GM18861 (cell line): ENCODE data around the gene PRKAG2.

ENCODE experiments used
- ATAC-seq: cut with Tn5 transposase; IDR thresholded peaks from one replicate; pipeline ENCODE4 v1.9.1; 2021; ENCODE audit not compliant: unreplicated experiment

Gene PRKAG2

DNA sequence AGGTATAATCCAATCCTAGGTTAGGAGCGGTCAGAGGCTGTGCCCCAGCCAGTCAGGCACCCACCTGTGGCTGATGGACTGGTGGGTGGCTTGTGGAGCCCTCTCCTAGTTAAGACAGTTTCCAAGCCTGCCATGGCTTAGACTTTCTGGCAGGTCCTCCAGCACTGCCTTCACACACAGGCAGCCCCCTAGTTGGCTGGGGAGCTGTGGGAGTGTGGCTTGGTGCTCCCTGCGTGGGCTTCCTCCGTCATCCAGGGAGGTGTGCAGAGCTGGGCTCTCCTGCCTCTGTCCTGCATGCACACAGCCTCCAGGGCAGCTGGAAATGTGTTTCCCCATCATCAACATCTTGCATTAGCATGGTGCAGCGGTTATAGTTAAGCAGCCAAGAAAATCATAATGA, 273.0 kb downstream of the PRKAG2 start:
- ATAC-seq: no peak

DNA sequence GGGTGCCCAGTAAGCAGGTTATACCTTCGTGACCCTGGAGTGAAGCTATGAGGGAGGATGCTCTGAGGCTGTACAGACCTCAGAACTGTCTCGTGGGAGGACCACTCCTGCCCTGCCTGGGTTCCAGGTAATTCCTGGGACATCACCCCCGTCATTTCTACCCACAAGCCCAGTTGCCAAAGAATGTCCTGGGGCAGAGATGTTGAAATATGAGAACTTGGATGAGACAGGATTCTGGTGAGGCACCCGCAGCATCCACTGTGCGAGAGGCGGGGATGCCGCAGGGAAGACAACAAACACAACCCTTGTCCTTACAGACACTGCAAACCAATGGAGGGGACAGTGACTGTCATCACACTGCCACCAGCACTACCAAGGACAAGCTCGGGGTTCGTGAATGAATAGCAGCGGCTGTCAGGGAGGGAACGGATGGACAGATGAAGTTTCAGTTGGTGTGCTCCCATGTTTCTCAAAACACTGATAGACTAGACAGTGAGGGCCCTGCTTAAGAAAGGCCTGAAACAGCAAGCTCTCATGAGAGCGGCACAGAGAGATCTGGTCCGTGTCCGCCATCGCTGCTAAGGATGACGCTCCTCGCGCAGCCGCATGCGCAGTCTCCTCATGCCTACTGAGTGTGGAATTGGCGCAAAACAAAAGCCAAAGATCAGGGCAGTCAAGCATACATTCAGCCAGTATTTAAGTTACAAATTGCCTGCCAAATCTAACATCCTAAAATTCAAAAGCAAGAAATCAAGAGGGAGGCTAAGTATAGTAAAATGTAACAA, 275.2 kb downstream of the PRKAG2 start:
- ATAC-seq: no peak

DNA sequence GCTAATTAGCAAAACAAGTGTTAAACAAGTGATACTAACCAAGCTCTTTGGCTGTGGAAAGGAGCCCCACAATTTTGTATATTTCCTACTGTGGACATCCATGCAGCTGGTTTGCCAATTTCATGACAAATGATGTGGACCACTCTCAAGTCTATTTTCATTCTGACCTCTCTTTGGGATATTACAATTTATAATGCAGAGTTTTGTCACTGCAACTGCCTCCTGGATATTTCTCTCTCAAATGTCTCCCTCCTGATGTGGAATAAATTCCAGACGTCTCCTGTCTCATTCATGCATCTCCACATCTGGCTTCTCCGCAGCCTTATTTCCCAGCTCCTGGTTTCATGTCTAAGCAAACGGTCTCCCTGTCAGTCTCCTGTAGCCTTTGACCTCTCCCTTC, 276.6 kb downstream of the PRKAG2 start:
- no peak for ATAC-seq

DNA sequence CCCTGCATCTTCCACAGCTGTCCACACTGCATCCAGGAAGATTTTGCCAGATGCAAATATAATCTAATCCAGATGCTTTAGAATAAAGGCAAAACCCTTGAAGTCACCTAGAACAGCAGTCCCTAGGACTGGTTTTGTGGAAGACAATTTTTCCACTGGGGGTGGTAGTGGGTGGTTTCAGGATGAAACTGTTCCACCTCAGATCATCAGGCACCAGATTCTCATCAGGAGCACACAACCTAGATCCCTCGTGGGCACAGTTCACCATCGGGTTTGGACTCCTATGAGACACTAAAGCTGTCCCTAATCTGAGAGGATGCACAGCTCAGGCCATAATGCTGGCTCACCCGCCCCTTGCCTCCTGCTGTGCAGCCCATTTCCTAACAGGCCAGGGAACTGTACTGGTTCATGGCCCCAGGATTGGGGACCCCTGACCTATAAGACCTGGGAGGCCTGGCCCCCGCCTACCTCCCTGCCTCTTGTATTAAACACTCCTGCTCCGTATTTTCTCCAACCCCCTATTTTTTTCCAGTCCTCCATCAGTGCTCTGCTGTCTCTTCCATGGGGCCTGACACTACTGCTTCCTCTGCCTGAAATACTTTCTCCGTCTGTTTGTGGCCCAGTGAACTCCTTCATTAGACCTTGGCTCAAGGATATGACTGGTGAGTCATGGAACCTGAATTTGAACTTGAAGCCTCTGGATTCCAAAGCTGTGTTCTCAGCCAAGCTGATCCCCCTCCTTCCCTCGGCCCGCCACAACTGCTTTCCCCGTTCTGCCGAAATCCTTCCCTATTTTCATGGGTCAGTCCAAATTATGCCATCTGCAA, 277.3 kb downstream of the PRKAG2 start:
- ATAC-seq: no peak

DNA sequence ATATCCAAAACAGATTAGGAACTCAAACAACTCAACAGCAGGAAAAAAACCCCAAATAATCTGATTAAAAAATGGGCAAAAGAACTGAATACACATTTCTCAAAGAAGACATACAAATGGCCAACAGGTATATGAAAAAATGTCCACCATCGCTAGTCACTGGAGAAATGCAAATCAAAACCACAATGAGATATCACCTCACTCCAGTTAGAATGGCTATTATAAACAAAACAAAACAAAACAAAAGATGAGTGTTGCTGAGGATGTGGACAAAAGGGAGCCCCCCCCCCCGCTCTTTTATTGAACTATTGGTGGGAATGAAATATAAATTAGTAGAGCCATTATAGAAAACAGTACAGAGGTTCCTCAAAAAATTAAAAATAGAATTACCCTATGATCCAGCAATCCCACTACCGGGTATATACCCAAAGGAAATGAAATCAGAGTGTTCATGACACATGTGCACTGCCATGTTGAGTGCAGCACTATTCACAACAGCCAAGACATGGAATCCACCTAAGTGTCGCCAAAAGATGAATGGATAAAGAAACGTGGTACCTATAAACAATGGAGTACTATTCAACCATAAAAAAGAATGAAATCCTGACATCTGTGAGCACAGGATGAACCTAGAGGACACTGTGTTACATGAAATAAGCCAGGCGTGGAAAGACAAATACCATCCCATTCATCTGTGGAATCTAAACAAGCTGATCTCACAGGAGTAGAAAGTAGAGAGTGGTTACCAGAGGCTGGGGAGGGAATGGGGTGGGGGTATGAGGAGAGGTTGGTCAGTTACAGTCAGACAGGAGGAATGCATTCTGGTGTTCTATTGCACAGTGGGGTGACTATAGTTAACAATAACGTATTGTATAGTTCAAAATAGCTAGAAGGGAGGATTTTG, 279.1 kb downstream of the PRKAG2 start:
- ATAC-seq: no peak

DNA sequence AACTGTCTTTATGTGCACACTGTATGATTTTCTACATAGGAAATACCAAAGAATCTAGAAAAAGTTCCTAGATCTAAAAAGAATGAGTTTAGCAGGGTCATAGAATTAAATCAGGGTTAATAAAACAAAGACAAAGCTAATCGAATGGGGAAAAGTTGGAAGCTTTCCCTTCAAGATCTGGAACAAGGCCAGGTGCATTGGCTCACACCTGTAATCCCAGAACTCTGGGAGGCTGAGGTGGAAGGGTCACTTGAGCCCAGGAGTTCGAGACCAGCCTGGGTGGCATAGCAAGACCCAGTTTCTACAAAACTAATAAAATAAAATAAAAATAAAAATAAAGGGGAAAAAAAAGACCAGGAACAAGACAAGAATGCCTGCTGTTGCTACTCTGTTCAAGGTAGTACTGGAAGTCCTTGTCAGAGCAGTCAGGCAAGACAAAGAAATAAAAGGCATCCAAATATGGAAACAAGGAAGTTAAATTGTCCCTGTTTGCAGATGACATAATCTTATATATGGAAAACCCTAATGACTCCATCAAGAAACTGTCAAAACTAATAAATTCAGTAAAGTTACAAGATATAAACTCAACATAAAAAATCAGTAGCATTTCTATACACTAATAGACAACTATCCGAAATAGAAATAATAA, 281.1 kb downstream of the PRKAG2 start:
- no peak for ATAC-seq

DNA sequence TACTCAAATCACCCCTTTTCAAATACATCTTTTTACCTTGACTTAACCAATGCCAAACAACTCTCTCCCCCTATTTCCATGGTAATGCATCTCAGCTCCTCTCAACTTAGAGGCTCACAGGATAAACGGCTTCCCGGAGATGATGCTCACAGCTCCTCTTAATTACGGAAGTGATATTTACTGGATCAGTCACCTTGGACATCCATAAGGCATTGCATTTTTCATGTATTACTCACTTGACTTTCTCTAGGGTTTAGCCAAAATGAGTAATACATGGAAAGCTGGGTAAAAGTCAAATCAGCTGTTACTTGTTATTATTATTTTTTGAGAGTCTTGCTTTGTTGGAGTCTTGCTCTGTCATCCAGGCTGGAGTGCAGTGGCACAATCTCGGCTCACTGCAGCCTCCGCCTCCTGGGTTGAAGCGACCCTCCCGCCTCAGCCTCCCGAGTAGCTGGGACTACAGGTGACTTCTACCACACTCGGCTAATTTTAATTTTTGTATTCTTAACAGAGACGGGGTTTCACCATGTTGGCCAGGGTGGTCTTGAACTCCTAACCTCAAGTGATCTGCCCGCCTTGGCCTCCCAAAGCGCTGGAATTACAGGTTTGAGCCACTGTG, 283.9 kb downstream of the PRKAG2 start:
- ATAC-seq: no peak

DNA sequence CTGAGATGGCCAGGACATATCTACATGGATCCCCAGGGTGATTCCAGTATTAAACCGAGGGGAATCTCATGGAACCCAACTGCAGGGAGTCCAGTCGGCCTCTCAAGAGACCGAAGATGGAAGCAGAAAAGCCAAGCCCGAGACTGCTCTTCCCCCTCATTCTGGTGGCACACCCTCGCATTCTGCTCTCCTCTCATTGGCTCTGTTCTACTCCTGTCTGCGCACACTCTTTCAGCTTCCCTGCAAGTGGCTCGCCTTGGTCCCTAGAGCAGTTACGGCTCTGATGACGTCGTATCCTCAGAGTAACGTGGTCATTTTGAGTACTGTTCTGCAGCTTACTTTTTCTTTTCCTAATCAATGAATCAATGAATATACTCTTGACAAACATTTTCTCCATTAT, 284.6 kb downstream of the PRKAG2 start:
- ATAC-seq: no peak

DNA sequence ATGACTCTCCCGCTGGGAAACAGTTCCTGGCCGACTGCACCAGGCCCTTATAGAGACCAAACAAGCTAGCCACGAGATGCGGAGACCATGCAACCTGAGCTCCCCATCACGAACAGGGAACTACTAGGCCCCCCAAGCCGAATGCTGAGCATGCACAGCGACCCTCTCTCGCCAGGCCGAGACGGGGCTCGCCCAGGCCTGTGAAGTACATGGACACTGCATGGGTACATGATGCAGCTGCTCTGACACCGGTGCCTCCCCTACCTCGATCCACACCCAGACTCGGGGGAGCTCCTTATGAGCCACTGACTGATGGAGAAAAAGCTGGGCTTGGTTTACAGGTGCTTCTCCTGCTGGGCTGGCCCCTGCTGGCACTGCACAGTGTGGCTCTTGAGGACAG, 285.0 kb downstream of the PRKAG2 start:
- ATAC-seq: no peak

DNA sequence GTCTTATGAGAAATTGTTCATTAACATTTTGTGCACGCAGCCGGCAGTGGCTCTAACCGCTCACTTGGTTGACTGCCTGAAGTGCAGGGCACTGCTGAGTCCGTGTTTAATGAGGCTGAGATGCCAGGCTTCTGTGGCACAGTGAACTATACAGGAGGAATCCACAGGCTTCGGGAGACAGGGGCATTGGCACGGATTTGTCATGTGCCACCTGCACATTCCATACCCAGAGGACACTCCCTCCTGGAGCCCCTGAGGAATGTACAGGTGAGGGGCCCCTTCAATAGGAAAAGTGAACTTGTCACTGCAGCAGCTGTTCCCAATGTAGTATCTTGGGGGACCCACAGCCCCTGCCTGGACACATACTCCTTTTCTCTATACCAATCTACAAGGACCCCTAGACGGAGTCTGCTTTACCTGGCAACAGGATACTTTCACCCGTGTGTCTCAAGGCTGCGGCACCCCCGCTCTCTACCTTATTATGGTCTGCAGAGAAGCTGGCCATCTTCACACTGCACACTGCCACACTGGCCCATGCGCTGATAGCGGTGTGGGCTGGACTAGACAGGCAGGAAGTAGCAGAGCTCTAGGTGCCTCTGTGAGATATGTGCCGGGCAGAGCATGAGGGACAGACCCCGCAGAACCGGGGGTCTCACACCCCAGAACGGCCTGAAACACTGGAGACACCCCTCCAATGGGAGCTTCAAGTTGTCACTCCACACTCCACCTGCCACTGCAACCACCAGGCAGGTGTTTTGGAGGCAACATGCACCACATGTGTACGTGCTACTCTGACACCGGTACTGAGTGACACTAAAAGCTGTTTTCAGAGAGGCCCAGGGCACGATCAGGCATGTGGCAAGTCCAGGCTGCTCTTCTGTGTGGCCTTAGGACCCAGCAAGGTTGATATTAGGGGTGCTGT, 285.8 kb downstream of the PRKAG2 start:
- ATAC-seq: no peak

DNA sequence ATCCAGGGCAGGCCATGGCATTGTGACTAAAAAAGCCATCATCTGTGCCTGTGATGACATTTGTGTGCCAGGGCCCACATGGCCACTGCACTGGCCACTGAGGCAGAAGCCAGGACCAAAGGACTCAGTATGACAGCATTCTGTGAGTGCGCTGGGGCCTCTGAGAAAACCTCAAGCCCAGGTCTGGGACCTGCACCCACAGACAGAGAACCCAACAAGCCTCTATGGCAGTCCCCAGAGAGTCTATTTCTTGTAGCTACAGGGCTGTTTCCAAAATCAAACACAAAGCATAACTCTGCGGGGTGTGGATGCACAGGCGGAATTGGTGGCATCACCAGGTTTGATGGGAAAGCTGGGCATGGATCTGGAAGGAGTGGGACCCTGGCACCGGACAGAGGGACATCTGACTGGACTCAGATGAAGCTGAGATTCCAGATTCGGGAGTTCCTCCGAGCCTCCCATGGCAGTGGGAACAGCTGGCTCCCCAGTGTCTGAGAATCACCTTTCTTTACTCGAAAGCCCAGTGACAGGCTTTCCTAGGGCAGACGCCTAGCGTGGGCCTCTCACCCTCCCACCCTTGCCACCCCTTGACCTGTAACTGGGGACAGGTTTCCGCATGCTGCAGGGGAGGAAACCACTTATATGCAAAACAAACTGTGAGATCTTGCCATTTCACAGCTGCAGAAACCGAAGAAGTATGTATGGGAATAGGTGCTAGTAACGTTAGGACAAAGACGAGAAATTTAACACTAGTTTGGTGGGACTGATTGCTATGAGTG, 286.7 kb downstream of the PRKAG2 start:
- ATAC-seq: no peak

DNA sequence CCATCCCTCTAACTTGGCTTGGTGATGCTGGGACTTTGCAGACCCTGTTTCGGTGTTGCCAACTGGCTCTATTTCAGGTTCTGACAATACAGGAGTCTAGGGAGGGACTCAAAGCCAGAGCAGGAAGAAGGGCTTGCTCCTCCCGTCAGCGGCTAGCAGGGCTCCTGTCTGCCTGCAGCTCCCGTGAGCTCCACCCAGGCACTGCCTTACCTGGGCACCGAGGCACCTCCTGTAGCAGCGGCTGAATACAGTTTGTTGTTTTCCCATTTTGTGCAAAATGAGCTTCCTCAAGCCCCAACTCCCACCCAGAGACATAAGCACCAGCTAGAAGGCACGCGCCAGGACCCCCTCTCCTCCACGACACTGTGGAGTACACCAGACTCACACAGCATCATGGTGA, 287.9 kb downstream of the PRKAG2 start:
- no peak for ATAC-seq

DNA sequence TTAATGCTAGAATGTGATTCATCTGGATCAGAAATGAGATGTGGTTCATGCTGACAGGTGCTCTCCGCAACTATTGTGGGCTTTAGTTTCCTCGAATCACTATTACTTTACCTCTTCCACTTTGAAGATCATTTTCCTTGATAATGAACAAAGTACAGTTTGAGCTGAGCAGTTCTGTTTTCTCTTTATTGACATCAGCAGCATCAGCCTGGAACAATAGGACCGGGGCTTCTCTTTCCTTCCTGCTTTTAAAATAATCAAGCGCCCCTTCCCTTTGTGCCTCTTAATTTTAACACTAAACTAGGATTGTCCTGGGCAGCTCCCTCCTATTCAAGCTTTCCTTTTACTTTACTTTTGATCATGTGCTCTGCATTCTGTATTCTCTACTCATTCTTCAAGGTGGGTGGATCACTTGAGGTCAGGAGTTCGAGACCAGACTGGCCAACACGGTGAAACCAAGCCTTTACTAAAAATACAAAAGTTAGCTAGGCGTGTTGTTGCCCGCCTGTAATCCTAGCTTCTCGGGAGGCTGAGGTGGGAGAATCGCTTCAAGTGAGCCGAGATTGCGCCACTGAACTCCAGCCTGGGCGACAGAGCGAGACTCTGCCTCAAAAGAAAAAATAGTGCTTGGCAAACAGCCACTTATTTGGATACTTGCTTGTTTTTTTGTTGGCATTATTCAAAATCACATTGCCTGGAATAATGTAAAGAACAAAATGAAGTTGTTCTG, 290.2 kb downstream of the PRKAG2 start:
- ATAC-seq: no peak

DNA sequence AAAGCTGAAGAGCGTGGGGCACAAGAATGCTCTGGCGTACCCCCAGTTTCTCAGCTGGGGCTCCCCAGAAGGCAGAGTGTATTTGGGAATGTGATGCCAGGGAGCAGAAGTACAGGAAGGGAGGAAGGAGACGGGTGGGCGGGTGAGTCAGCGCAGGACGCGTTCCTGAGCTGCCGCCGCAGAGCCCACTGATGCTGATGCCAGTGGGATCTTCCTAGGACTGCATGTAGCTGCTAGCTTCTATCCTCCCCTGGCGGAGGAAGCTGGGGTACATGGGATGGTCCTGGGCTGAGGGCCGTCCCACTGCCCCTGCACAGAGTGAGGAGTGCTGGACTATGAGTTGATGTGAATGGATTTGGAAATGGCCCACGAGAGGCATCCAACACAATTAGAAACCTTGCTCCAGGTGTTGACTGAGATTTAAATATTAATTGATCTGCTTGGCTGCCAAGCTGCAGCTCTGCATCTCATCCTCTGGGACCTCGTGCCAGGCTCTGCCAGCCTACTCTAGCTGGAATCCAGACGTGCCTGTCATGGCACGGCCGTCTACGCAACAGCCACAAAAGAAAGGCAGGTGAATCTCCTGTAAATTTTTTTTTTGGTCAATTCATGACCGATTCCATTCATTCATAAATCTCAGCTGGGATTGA, 291.0 kb downstream of the PRKAG2 start:
- no peak for ATAC-seq

DNA sequence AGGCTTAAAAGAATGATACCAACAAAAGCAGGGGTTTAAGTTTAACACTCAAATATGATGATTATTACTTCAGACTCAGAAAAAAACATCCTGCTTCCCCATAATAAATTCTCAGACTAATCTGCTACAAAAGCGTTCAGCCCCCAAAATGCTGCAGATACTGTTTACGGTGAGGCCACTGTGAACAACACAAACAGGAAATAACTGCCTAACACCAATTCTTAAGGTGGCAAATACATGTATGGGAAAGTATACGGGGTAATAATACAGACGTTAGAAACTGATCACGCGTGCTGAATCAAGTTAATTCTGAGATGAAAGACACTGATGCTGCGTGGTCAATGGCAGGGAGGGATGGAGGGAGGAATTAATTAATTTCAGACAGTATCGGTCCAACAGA, 295.2 kb downstream of the PRKAG2 start:
- no peak for ATAC-seq

DNA sequence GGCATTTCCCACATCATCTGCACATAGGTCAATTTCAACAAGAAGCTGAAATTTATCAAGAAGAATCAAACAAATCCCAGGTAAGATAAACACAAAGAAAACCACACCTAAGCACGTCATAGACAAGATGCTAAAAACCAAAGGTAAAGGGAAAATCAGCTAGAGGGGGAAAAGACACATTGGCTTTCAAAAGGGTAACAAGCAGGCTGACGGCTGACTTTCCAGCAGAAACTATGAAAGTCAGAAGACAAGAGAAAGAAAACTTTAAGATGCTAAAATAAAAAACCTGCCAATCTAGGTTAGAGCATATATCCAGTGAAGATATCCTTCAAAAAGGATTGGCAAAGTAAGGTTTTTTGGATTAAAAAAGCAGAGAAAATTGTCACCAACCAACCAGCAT, 297.3 kb downstream of the PRKAG2 start:
- ATAC-seq: no peak

DNA sequence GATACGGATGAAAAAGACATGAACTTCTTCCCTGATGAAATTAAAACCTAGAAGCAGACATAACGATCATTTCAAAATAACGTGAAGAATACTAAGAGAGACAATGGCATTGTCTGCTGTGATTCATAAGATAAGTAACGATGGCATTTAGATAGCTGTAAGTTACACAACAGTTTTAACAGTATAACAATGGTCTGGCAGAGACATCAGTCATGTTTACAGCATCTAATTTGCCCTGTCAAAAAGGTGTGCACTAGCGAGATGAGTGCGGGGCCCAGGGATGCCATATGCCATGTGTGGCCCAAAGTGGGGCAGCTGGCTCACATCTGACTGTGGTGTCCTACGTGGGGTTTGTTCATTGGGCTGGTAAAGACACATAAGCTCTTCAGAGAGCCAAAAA, 301.5 kb downstream of the PRKAG2 start:
- no peak for ATAC-seq
